ENCODE results near the gene PDS5B.
"Not testable (repeated sequence)": the region's sequence is repeated elsewhere in the genome, so short reads cannot be mapped to it uniquely, and the experiment has no call there.

Gene PDS5B

GRCh38 chr13:32586080-32586900 is at the start of gene PDS5B:
PDS5B (plus strand) TSS chr13:32586452; CDS start chr13:32648773, 62,321 bp downstream.
- DNase-seq (ENCODE audit: low spot score): peak; percentile 94

DNA sequence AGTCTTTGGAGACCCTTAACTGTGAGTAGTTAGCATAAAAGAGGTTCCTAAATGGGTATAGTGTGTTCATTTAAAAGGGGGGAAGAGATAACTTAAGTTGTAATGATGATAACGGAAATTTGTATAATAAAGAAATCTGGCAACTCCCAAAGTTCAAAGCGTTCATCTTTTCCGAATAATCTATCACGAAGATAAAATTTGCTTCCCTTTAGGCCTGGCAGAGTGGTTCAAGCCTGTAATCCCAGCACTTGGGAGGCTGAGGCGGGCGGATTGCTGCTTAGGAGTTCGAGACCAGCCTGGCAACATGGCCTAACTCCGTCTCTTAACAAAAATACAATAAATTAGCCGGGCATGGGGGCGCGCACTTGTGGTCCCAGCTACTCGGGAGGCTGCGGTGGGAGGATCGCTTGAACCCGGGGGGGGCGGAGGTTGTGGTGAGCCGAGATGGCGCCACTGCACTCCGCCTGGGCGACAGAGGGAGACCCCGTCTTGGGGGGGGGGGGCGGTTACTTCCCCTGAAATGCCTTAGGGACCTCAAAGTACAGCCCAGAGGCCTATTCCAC is 48.6 kb upstream of the PDS5B start:
- no peak for DNase-seq (ENCODE audit: low spot score)

GRCh38 chr13:32538143-32538620 is 48.1 kb upstream of the PDS5B start:
- DNase-seq (ENCODE audit: low spot score): peak; percentile 65

DNA sequence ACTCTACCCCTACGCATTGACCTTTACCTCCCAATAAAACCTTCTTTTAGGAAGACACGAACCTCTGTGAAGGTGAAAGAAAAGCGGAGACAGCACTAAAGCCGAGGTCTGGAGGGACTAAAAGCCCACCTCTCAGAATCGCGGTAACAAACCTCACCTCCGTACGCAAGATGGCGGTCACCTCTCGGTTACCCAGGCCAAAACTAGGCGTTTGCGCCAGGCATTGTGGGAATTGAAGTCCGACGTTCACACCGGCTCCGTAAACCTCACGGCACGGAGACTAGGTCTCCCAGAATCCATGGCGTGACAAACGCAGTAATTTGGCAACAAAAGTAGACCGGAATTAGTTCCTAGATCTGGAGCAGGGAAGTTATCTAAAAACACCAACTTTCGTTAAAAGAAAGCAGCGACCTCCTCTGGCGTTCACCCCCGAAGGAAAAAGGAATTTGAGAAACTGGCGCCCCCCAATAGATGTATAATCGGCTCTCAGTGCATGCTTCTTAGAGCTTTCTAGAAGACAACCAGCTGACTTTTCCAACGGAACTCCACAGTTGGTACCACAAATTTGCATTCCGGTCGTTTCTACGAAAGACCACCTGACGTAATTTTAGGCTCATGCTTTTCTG is 47.5 kb upstream of the PDS5B start, which contains the start of gene N4BP2L2:
Gene N4BP2L2 (minus strand): TSS at position 175 of the 626 bp plus-strand sequence. CDS start 1,768 bp downstream, outside the sequence.
- peak; percentile 89 for DNase-seq (ENCODE audit: low spot score)

DNA sequence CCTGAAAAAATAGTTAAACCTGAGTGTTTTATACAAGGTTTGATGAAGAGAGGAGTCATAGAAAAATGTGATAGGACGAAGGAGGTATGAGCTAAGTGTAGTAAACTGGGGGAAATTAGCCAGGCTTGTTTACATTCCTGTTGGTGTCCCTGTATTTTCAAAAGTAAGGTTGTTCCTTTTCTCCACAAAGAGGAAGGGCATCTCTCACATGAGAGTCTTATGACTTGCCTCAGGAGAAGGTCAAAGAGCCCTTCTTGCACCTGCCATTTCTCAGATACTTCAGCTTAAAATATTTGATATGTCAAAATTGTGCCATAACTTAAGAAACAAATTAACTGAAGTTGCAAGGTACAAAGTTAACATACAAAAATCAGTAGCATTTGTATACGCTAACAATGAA is 44.0 kb upstream of the PDS5B start:
- no peak for DNase-seq (ENCODE audit: low spot score)

- DNase-seq (ENCODE audit: low spot score): peak; percentile 36
Measured at GRCh38 chr13:32545083-32545482, 41.2 kb upstream of the PDS5B start.

GRCh38 chr13:32548837-32549236 is 37.4 kb upstream of the PDS5B start:
- DNase-seq (ENCODE audit: low spot score): no peak

DNA sequence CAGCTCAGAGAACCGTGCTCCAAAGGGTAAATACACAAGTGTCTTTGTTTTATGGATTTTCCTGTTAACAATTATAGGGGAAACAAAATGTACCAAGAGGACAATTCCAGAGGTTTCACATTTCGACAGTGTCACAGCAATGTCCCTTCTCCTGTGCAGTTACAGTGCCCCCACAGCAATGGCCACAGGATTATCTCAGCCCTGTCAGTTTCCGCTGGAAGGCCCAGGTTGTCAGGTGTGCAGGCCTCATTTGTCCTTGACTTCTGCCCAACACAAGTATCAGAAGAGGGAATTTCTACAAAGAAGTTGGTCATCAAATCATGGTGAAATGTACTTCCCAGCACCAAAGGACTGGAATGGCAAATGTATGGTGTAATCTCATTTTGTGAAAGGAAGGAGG is 36.5 kb upstream of the PDS5B start:
- DNase-seq (ENCODE audit: low spot score): no peak

DNA sequence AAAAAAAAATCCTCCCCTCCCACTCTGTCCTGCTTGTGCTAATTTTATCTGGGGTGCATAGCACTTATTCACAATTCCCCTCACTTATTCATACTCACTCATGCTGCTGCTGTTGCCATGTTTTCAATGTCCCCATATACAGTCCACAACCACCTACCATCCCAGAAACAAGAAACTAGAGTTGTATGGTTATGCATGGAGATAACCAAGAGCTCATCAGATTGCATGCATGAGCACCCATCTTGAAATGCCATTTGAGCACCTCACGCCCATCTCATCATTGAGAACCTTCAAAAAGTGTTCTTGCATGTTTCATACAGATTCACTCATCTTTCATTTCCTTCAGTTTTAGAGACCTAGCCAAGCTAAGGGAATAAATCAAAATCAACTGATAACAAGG is 32.5 kb upstream of the PDS5B start:
- no peak for DNase-seq (ENCODE audit: low spot score)

DNA sequence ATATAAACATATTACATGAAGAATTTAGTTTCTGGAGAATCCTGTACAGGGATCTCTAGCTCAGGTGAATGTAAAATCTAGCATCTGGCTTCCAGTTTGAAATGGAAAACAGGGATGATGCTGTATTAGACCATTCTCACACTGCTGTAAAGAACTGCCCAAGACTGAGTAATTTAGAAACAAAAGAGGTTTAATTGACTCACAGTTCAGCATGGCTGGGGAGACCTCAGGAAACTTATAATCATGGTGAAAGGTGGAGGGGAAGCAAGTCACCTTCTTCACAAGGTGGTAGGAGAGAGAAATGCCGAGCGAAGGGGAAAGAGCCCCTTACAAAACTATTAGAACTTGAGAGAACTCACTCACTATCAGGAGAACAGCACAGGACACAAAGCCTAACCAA is 30.6 kb upstream of the PDS5B start:
- no peak for DNase-seq (ENCODE audit: low spot score)

- DNase-seq (ENCODE audit: low spot score): not testable (repeated sequence)
Measured at GRCh38 chr13:32560842-32561241, 25.4 kb upstream of the PDS5B start.

- not testable (repeated sequence) for DNase-seq (ENCODE audit: low spot score)
Measured at GRCh38 chr13:32575687-32576086, 10.6 kb upstream of the PDS5B start.

GRCh38 chr13:32577032-32577431 is 9.2 kb upstream of the PDS5B start:
- no peak for DNase-seq (ENCODE audit: low spot score)

DNA sequence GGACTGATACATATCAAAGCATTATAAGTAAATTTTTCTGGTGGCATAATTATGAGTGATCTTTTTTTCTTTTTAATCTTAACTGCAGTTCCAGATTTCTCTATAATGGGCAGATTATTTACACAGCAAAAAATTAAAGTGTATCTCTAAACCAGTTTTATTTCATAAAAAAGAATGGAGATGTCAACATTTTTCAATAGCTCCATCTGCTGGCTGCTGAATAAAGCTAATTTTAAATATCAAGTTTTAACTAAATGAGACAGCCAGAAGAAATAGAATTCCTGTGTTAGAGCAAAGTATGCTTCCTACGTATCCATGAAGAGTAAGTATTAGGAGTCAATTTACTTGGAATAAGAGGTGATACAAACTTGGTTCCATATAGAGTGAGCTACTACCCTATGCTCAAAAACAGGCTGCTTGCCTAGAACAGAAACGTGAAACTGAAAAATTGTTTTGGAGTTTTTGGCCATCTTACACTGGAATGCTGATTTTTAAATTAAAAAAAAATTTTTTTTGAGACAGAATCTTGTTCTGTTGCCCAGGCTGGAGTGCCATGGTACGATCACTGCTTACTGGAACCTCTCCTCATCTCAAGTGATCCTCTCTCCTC is 5.0 kb upstream of the PDS5B start:
- peak; percentile 23 for DNase-seq (ENCODE audit: low spot score)

DNA sequence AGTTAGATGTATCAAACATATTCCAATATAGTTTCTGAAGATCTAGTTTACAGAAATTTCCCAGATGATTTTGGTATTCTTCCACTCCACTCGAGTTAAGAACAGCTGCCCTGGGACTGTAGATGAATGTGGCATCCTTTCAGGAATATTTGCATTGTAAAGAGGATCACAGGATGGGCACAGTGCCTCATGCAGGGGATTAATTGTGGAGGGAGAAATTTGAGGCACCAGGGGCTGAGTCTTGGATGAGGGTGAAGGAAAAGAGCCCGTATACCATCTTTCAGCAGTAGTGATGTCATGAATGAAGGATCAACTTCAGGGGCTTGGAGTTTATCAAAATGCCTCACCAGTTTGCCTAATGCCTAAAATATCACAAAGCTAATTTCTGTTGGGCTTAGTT is 4.0 kb upstream of the PDS5B start:
- DNase-seq (ENCODE audit: low spot score): no peak

DNA sequence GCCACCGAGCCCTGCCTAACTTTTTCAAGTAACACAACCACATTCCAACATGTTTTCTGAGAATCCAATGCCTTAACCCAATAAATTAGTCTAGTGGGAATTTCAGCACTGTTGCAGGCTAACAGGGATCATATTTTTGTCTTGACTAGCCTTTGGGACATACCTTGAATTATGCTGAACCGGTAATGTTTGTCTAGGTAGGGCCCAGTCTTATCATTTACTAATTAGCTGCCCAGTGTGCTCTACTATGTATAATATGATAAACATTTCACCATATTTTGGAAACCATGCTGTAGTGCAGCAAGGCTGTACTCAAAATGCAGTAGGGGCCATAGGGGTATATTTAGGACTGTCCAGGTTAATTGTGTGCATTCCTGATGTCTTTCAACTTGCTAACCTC is 3.3 kb upstream of the PDS5B start:
- DNase-seq (ENCODE audit: low spot score): no peak

DNA sequence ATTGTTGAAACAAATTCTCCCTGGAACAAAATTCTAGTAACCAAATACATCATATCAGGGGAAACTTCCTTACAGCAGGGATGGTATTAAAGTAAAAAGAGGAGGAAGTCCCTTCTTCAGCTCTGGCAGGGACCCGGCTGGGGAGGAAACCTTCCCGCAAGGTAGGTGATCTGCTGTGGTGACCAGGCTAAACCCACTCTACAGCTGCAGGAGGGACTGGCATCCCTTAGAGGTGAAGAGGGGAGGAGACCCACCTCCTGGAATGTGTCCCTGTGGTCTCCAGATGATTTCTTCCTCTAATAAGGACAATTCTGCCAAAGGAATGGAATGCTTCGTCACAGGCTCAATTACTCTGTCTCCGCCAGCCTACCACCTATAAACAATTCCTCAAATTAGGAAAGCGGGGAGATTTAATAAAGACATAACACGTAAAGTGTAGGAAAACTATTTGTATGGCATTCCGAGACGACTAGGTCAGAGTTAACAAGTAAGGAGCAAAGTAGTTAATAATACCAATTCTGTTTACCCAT is 637 bp upstream of the PDS5B start:
- peak; percentile 12 for DNase-seq (ENCODE audit: low spot score)

- DNase-seq (ENCODE audit: low spot score): peak; percentile 60
Measured at GRCh38 chr13:32587011-32587810, 959 bp downstream of the PDS5B start.

DNA sequence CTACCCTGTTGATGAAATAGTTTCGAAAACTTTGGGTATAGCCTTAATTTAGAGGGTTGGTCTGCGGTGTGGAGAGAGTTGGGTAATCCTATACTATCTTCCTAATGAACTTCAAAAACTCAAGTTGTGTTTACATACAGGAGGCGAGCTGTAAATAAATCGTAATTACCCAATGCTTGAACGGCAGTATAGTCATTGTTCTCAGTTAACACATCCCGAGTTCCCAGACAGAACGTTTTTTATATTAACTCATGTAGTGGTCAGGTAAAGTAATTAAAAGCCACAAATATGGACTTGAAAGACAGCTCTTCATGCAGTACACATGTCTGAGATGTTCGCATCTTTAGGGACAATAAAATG is 1.5 kb downstream of the PDS5B start:
- no peak for DNase-seq (ENCODE audit: low spot score)

DNA sequence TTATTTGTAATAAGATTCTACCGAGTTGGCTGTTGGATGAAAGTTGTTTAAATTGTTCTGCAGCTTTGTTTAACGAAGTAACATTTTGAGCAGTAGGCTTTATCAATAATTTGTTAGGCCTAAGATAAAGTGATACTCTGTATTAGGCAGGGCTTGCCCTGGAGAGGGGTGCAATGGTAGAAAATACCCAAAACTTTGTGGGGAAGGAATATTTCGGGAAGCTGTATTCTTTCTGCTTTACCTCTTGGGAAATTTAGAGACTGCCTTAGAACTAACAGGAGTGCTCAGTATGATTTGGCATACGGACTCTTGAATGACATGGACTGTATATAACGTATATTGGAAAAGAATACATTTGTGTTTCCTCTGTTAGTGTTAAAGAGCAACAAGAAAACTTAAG is 2.5 kb downstream of the PDS5B start:
- DNase-seq (ENCODE audit: low spot score): no peak

DNA sequence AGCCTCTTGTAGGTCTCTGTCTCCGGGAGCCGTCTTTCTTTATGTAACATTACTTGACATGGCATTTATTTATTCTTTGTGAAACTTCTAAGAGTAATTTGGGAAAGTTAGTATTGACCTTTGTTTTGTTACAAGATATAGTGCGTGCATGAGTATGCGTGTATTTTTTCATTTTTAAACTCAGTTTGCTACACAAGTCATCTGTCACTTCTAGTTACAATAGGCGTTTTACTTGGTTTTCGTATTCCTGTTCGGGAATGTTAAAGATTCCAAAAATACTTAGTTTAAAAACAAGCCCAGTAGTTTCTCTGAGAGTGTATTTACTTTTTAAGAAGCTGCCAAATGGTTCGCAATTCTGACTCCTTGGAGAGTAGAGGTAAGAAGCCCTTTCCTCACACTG is 3.2 kb downstream of the PDS5B start:
- no peak for DNase-seq (ENCODE audit: low spot score)

- DNase-seq (ENCODE audit: low spot score): no peak
Measured at GRCh38 chr13:32590266-32590665, 4.0 kb downstream of the PDS5B start.

All from germinal center (tissue), 1 donor.